GM21786 (cell line): ENCODE results near the gene DIPK1C.

ENCODE experiments used
- ATAC-seq: cut with Tn5 transposase; IDR thresholded peaks from one replicate; pipeline ENCODE4 v1.9.1; 2021; ENCODE audit not compliant: unreplicated experiment

Gene DIPK1C

DNA sequence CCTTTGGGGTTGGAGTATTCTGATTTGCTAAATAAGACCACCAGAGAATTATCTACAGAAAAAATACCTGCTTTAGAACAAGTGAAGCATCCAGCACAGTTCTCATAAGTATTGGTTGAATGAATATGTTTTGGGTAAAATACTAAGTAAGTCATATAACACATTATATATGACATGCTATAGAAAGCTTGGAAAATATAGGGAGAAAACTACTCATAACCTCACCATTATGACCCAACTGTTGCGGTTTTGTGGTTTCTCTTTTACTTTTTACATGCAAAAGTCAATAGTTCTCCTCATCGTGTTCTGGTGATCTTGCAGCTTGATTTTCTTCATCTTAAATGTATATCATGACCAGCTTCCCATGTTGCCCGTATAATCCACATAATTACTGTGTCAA, 66.2 kb downstream of the DIPK1C start:
- ATAC-seq, result no peak

DNA sequence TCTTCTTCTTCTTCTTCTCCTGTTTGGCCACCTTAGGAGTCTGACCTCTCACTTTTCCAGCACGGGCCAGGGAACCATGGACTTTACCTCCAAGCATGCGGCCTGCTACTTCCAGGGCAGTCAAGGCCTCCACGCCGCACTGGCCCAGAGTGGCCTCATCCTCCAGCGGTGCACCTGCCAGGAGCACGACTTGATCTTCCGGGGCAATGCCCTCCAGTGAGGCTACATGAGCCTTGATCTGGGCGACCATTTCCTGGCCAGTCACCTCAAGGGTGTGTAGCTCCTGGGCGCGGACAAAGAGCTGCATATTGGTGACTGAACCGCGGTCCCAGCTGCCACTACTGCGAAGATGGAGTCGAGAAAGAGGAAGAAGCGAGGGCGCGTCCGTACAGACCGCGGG, 67.1 kb downstream of the DIPK1C start:
- ATAC-seq, result no peak

DNA sequence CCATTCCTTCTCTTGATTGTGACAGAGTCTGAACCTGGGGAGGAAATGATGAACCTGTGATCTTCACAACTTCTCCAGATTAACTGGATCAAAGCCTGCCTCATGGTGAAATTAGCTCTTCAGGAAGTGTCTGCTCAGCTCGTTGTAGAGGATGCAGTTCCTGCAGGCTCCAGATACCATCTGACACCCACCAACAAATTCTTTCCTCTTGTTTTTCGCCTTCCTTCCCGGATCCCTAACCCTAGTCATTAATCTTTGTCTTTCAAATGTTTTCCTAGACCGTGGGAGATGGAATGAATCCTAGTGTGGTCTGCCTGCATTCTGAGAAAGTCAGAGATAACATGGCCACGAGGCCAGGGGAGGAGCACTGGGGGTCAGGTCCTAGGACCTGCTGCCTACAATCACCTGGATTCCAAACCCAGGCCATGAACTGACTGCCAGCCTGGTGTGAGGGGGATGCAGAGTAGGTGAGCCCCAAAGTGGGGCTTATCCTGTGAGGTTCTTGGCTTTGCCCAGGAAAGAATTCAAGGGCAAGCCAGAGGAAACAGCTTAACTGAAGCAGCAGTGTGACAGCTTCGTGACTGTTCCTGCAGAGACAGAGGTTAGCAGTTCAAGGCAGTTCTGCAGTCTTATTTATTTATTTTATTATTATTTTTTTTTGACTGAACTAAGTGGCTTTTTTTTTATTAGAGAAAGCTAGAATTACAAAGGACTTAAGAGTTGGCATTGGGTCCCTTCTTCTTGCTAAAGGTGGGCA, 67.8 kb downstream of the DIPK1C start:
- ATAC-seq, result no peak

GRCh38 chr18:74388227-74388626, 68.9 kb downstream of the DIPK1C start:
- ATAC-seq, result no peak

- no peak for ATAC-seq
Observed at GRCh38 chr18:74387383-74387782, 69.7 kb downstream of the DIPK1C start.
